NCI-H1092 (cell line): ENCODE measurements around the gene PCK2.

ENCODE experiments used
- DNase-seq: peaks from one replicate; lab custom pipeline; 2025; lab: John Stamatoyannopoulos, UW

The PCK2 gene

GRCh38 chr14:24115422-24116127 lies 21.5 kb downstream of the PCK2 start:
- DNase-seq: no peak

GRCh38 chr14:24116128-24116814 lies 22.2 kb downstream of the PCK2 start:
- no peak for DNase-seq

- no peak for DNase-seq
Observed at GRCh38 chr14:24117179-24117578, 23.1 kb downstream of the PCK2 start.

GRCh38 chr14:24119691-24120090 lies 25.6 kb downstream of the PCK2 start:
- DNase-seq: no peak

GRCh38 chr14:24121210-24121609 lies 27.1 kb downstream of the PCK2 start:
- DNase-seq: no peak

GRCh38 chr14:24122416-24122815 lies 28.3 kb downstream of the PCK2 start:
- no peak for DNase-seq

GRCh38 chr14:24122898-24123297 lies 28.8 kb downstream of the PCK2 start:
- DNase-seq: no peak

GRCh38 chr14:24123424-24124417 lies 29.6 kb downstream of the PCK2 start:
- no peak for DNase-seq

GRCh38 chr14:24126939-24127338 lies 32.8 kb downstream of the PCK2 start:
- no peak for DNase-seq

- DNase-seq: no peak
Observed at GRCh38 chr14:24127673-24128072, 33.6 kb downstream of the PCK2 start.

GRCh38 chr14:24129410-24129998 lies 35.4 kb downstream of the PCK2 start:
- DNase-seq: no peak

GRCh38 chr14:24130380-24130716 lies 36.2 kb downstream of the PCK2 start, which contains the start of gene FITM1:
FITM1 (plus strand) TSS chr14:24130659; CDS start chr14:24131564, 905 bp downstream.
- DNase-seq: no peak

GRCh38 chr14:24130717-24131548 lies 36.8 kb downstream of the PCK2 start:
- DNase-seq: no peak

- DNase-seq: no peak
Observed at GRCh38 chr14:24131549-24131966, 37.4 kb downstream of the PCK2 start.

- DNase-seq: no peak
Observed at GRCh38 chr14:24132061-24132685, 38.1 kb downstream of the PCK2 start.

GRCh38 chr14:24132976-24133375 lies 38.9 kb downstream of the PCK2 start:
- no peak for DNase-seq

GRCh38 chr14:24133735-24134134 lies 39.6 kb downstream of the PCK2 start:
- DNase-seq: no peak

- no peak for DNase-seq
Observed at GRCh38 chr14:24135584-24135833, 41.4 kb downstream of the PCK2 start.

- DNase-seq: peak; percentile 93
Observed at GRCh38 chr14:24135834-24136683, 41.9 kb downstream of the PCK2 start, which contains the start of gene PSME1. PSME1 (plus strand) TSS chr14:24136194; CDS start chr14:24136263, 69 bp downstream.
